Effector CD8-positive, alpha-beta T cell (primary cell): ENCODE data around the gene RPL23.

Experiments
- DNase-seq: peaks from one replicate; lab custom pipeline; 2025; lab: John Stamatoyannopoulos, UW

The RPL23 gene

GRCh38 chr17:38798614-38799500 is 54.7 kb downstream of the RPL23 start:
- DNase-seq = peak; percentile 49
